B cell (primary cell): Measurements from ENCODE around the gene MCAM. TPM values are rescaled to one million over a fixed set of nuclear protein-coding genes. Genes with fewer than 3 reads are reported as not detected.
A peak's percentile ranks its signal among the peaks of the same experiment; 100 is the strongest.

ENCODE experiments used
- ATAC-seq: fragments of 200-7000 bp; cut with Tn5 transposase; one replicate; pipeline ENCODE4 v1.10.0; 2021; ENCODE audit warnings: low read depth, mild to moderate bottlenecking, moderate number of reproducible peaks, moderate library complexity
- CTCF ChIA-PET: fragments of 350-600 bp; sonication (Branson Sonifier 250); formaldehyde crosslinking; loops from one replicate; lab custom pipeline; 2021; ENCODE audit warnings: antibody characterized with exemption, inconsistent platforms; lab: Charles Lee
- POLR2A ChIA-PET: fragments of 350-600 bp; sonication (Branson Sonifier 250); formaldehyde crosslinking; loops from one replicate; lab custom pipeline; 2021; ENCODE audit warnings: antibody characterized with exemption; lab: Charles Lee
- DNase-seq: peaks from one replicate; pipeline ENCODE4 v3.0.0; 2013
- H2AFZ ChIP-seq: 2 replicates; pipeline ENCODE4 v1.6.1; 2012; ENCODE audit warnings: mild to moderate bottlenecking, low read depth, low read length; ENCODE audit not compliant: insufficient read depth, poor library complexity, severe bottlenecking
- H3K27ac ChIP-seq, 2 donors: 1 replicate in 1 of 2; 2 replicates in 1 of 2; pipeline ENCODE4 v1.5.1; 2012 to 2013; ENCODE audit warnings: low read length in 2 of 2, mild to moderate bottlenecking in 2 of 2, moderate library complexity in 1 of 2
- H3K27me3 ChIP-seq, 4 experiments: fragments of 200-600 bp in 1 of 4; sonication (generic) in 1 of 4; replicated peaks in 1 of 4; 1 replicate in 2 of 4; 2 replicates in 2 of 4; pipeline versions ENCODE4 v1.6.1 to v1.7.0; 2013 to 2016; ENCODE audit warnings: low read length in 3 of 4, mild to moderate bottlenecking in 2 of 4, mixed read lengths in 1 of 4, moderate library complexity in 1 of 4; ENCODE audit not compliant: insufficient read depth in 4 of 4, control insufficient read depth in 3 of 4; ENCODE audit errors: control extremely low read depth in 1 of 4
- H3K36me3 ChIP-seq, 2 experiments: replicated peaks in 1 of 2; 1 replicate in 1 of 2; 2 replicates in 1 of 2; pipeline versions ENCODE4 v1.6.1 to v1.7.1; 2013; ENCODE audit warnings: low read length in 1 of 2; ENCODE audit not compliant: insufficient read depth in 2 of 2, control insufficient read depth in 1 of 2; ENCODE audit errors: control extremely low read depth in 1 of 2, extremely low read depth in 1 of 2
- H3K4me1 ChIP-seq, 2 donors: fragments of 200-600 bp in 1 of 2; sonication (generic) in 1 of 2; 1 replicate in 1 of 2; 2 replicates in 1 of 2; pipeline versions ENCODE4 v1.5.1 to v1.6.1; 2013 to 2017; ENCODE audit warnings: low read length in 2 of 2; ENCODE audit not compliant: control insufficient read depth in 2 of 2, insufficient read depth in 2 of 2
- H3K4me2 ChIP-seq: replicated peaks from 2 replicates; pipeline ENCODE3; 2012; ENCODE audit warnings: mild to moderate bottlenecking, low read depth, low read length; ENCODE audit not compliant: poor library complexity, severe bottlenecking
- H3K4me3 ChIP-seq, 5 experiments: fragments of 200-600 bp in 1 of 5; sonication (generic) in 1 of 5; 1 replicate in 3 of 5; 2 replicates in 2 of 5; pipeline versions ENCODE4 v1.5.1 to v1.7.0; 2011 to 2016; ENCODE audit warnings: low read length in 4 of 5, mild to moderate bottlenecking in 4 of 5, low read depth in 2 of 5, control low read depth in 1 of 5, moderate library complexity in 1 of 5; ENCODE audit not compliant: insufficient read depth in 1 of 5; ENCODE audit errors: control extremely low read depth in 1 of 5, extremely low read depth in 1 of 5
- H3K79me2 ChIP-seq: fragments of 200-600 bp; sonication (generic); one replicate; pipeline ENCODE4 v1.6.0; 2016; ENCODE audit warnings: low read length; ENCODE audit not compliant: control insufficient read depth, insufficient read depth
- H3K9ac ChIP-seq: fragments of 200-600 bp; sonication (generic); 2 replicates; pipeline ENCODE4 v1.6.1; 2017; ENCODE audit warnings: mild to moderate bottlenecking, low read length, moderate library complexity
- H3K9me3 ChIP-seq, 3 donors: one replicate each; pipeline versions ENCODE4 v1.6.1 to v1.7.1; 2013; ENCODE audit warnings: low read length in 2 of 3; ENCODE audit not compliant: control insufficient read depth in 2 of 3, insufficient read depth in 1 of 3; ENCODE audit errors: control extremely low read depth in 1 of 3
- H4K20me1 ChIP-seq: 2 replicates; pipeline ENCODE4 v1.6.0; 2012; ENCODE audit warnings: mild to moderate bottlenecking, low read length; ENCODE audit not compliant: insufficient read depth, control insufficient read depth, poor library complexity, severe bottlenecking
- H3K27ac Mint-ChIP-seq: one replicate; pipeline ENCODE4 v1.8.0; 2021; ENCODE audit warnings: mixed read lengths
- H3K27me3 Mint-ChIP-seq: one replicate; pipeline ENCODE4 v1.8.0; 2021; ENCODE audit warnings: mixed read lengths
- H3K4me1 Mint-ChIP-seq: one replicate; pipeline ENCODE4 v1.8.0; 2021; ENCODE audit warnings: mixed read lengths
- H3K4me3 Mint-ChIP-seq: one replicate; pipeline ENCODE4 v1.8.0; 2021; ENCODE audit warnings: mixed read lengths
- H3K9me3 Mint-ChIP-seq: one replicate; pipeline ENCODE4 v1.8.0; 2022; ENCODE audit warnings: mixed read lengths; ENCODE audit not compliant: insufficient read depth
- EZH2 ChIP-seq: IDR thresholded peaks from 2 replicates; pipeline ENCODE4 v1.6.1; 2012; ENCODE audit warnings: borderline replicate concordance, low read depth, mild to moderate bottlenecking, moderate library complexity, low read length; ENCODE audit not compliant: insufficient read depth, poor library complexity, severe bottlenecking
- WGBS: methylation state at CpG from one replicate; pipeline ENCODE4 v1.1.5; 2013; ENCODE audit warnings: missing lambda C conversion rate; ENCODE audit not compliant: insufficient coverage; 5-methylcytosine and 5-hydroxymethylcytosine counted together
- intact Hi-C: fragments of 100-400 bp; cut with micrococcal nuclease; formaldehyde crosslinking; loops from one replicate; pipeline ENCODE4 v1.10.0; 2022
- polyA plus RNA-seq: library from polyadenylated mRNA; depleted of rRNA; stranded (reverse); fragments of >200 nt; gene quantifications from 2 replicates; pipeline ENCODE4 v1.2.3, GENCODE V29; 2012
- total RNA-seq, 2 donors: library from RNA; stranded (reverse); fragments of 120-200 nt in 1 of 2; gene quantifications; 1 replicate in 1 of 2; 2 replicates in 1 of 2; pipeline versions ENCODE4 v1.2.3 to v1.2.4, GENCODE V29; 2013 to 2022
- TF ChIP-seq, protein P1 (sequence below): fragments of 200-600 bp; IDR thresholded peaks from one replicate; pipeline ENCODE4 v1.8.0; 2022; ENCODE audit warnings: antibody characterized with exemption, mild to moderate bottlenecking

The MCAM gene
- total and polyA plus RNA-seq, 2 donors (not counting 1 experiment from before 2014, with no cell fraction given), result 0.42 to 1.1 TPM

DNA sequence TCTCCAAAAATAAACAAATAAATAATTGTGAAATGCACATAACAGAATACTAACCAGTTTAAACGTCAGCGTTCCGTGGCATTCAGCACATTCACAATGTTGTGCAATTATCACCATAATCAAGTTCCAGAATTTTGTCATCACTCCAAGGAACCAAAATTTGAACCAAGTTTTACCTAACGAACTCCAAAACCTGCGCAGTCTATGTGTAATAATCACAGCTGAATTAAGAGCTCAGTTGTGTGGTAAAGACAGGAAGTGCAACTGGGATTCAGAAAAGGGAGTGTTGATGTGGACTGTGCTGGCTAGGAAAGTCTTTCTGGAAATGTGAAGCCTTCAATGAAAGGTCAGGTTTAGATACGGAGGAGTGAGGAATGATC is 5.4 kb upstream of the MCAM start:
- peak overlapping the region; percentile 97 for H3K4me2 ChIP-seq
- peaks cover 0 to 4% (median 0%) of the 10 kb centered on the region in 3 donors for H3K9me3 ChIP-seq
- Mint-ChIP-seq H3K4me1 (peaks cover 27% of the 10 kb centered on the region), H3K27ac (no peak overlapping the region), H3K9me3 (no peaks in the 10 kb centered on the region), H3K27me3 (peaks cover 5% of the 10 kb centered on the region), H3K4me3 (peak overlapping the region; percentile 87)
- DNase-seq (no peak), ATAC-seq (no peak)
- H3K36me3 ChIP-seq, result no peaks in the 10 kb centered on the region
- H2AFZ ChIP-seq, result no peak overlapping the region
- ChIA-PET POLR2A (interaction anchor here (0.6 to 1.1 kb wide), 3 partner anchors 12 to 425 kb away, joined by 3 read pairs; partner anchors contain the start of gene RNF26), CTCF (interaction anchor here (0.6 to 4.5 kb wide), 11 partner anchors 7 to 261 kb away, joined by 3 to 45 read pairs (median 5); partner anchors contain the start of gene CBL)
- H4K20me1 ChIP-seq, result no peaks in the 10 kb centered on the region
- H3K4me1 ChIP-seq, result peaks cover 9 to 28% of the 10 kb centered on the region in 2 donors
- no peak overlapping the region for H3K4me3 ChIP-seq
- TF ChIP-seq, protein P1, sequence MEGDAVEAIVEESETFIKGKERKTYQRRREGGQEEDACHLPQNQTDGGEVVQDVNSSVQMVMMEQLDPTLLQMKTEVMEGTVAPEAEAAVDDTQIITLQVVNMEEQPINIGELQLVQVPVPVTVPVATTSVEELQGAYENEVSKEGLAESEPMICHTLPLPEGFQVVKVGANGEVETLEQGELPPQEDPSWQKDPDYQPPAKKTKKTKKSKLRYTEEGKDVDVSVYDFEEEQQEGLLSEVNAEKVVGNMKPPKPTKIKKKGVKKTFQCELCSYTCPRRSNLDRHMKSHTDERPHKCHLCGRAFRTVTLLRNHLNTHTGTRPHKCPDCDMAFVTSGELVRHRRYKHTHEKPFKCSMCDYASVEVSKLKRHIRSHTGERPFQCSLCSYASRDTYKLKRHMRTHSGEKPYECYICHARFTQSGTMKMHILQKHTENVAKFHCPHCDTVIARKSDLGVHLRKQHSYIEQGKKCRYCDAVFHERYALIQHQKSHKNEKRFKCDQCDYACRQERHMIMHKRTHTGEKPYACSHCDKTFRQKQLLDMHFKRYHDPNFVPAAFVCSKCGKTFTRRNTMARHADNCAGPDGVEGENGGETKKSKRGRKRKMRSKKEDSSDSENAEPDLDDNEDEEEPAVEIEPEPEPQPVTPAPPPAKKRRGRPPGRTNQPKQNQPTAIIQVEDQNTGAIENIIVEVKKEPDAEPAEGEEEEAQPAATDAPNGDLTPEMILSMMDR, result no peak
- TF ChIP-seq EZH2, result no peak
- intact Hi-C loops, result no loop called here
- no peaks in the 10 kb centered on the region for H3K79me2 ChIP-seq
- H3K27ac ChIP-seq, result no peak overlapping the region
- H3K9ac ChIP-seq, result no peak overlapping the region
- H3K27me3 ChIP-seq, result peaks cover 0 to 28% (median 8%) of the 10 kb centered on the region in 4 experiments
- WGBS, result 80% methylated on average over 1 of the region's 6 CpGs

DNA sequence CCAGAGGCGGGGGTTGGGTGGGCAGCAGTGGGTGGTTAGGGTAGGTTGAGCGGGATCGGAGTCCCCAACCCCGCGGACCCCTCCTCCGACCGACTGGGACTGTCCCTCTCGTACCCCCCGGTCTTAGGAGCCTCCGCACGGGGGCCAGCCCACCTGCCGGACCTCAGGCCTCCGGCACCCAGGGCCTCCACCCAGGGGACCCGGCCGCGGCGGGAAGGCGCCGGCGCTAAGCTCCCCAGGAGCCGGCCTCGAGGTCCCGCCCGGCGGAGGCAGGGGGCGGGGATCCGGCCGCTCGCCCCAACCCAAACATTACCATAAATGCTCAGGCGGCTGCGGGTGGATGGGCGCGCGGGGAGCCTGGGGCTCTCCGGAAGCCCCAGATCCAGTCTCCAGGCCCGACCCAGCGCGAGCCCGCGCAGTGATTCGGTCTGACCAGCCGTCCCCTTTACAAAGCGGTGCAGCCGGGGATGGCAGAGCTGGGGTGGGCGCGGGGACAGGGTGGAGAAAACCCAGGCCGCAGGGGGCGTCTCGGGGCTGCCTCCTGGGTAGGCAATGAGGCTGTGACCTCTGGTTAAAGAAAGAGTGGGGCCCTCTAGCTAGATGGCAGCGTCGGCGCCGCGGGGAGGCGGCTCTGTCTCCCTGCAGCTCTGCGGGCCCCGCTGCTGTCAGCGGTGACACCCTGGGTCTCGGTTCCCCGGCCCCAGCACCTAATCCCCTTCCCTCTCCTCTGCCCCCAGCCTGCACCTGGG is 4.0 kb upstream of the MCAM start:
- peak; percentile 53 for ATAC-seq
- TF ChIP-seq, protein P1, result no peak
- TF ChIP-seq EZH2, result no peak
- ChIA-PET CTCF (interaction anchor here (0.7 to 4.5 kb wide), 14 partner anchors 9 to 254 kb away, joined by 3 to 45 read pairs (median 4); partner anchors contain the start of genes C2CD2L, CBL and USP2), POLR2A (interaction anchor here (0.9 kb wide), 1 partner anchor 15 kb away, joined by 3 read pairs; no protein-coding TSS in a partner anchor)
- peaks cover 28% of the 10 kb centered on the region for H3K4me1 Mint-ChIP-seq
- peak overlapping the region; percentile 74 for H3K9ac ChIP-seq
- 3% methylated on average over 49 of the region's 60 CpGs for WGBS
- H3K4me1 ChIP-seq, result peaks cover 19 to 41% of the 10 kb centered on the region in 2 donors
- no peaks in the 10 kb centered on the region for H4K20me1 ChIP-seq
- H3K9me3 ChIP-seq, result peaks cover 0 to 6% (median 0%) of the 10 kb centered on the region in 3 donors
- peaks cover 0 to 39% (median 13%) of the 10 kb centered on the region in 4 experiments for H3K27me3 ChIP-seq
- H3K79me2 ChIP-seq, result no peaks in the 10 kb centered on the region
- peak overlapping the region in 1 of 2 donors; percentile 19 for H3K27ac ChIP-seq
- intact Hi-C loops, result loop anchor here (1.0 kb wide), 1 partner anchor 13 kb away; the partner anchor contains the start of gene RNF26
- peak overlapping the region; percentile 87 for H3K4me3 Mint-ChIP-seq
- peak overlapping the region; percentile 77 for H3K27ac Mint-ChIP-seq
- peak overlapping the region; percentile 92 for H2AFZ ChIP-seq
- peak; percentile 74 for DNase-seq
- no peaks in the 10 kb centered on the region for H3K9me3 Mint-ChIP-seq
- peaks cover 5% of the 10 kb centered on the region for H3K27me3 Mint-ChIP-seq
- H3K4me3 ChIP-seq, result peak overlapping the region; percentile 44 to 67 (median 58)
- H3K36me3 ChIP-seq, result no peaks in the 10 kb centered on the region
- H3K4me2 ChIP-seq, result peak overlapping the region; percentile 97
